ENCODE measurements around the gene TBC1D8.
A peak's percentile ranks its signal among the peaks of the same experiment; 100 is the strongest.

TBC1D8 gene

GRCh38 chr2:101025561-101025960, 125.6 kb downstream of the TBC1D8 start:
- DNase-seq: no peak

- DNase-seq: no peak
Measured at GRCh38 chr2:101023327-101024107, 127.7 kb downstream of the TBC1D8 start.

- no peak for DNase-seq
Measured at GRCh38 chr2:101022221-101022620, 129.0 kb downstream of the TBC1D8 start.

GRCh38 chr2:101018934-101019333, 132.2 kb downstream of the TBC1D8 start:
- peak; percentile 65 for DNase-seq

GRCh38 chr2:101017371-101017770, 133.8 kb downstream of the TBC1D8 start:
- DNase-seq: no peak

GRCh38 chr2:101014264-101014857, 136.8 kb downstream of the TBC1D8 start:
- no peak for DNase-seq

- DNase-seq: peak; percentile 55
Measured at GRCh38 chr2:101012706-101013181, 138.4 kb downstream of the TBC1D8 start.

GRCh38 chr2:101012054-101012705, 139.0 kb downstream of the TBC1D8 start:
- no peak for DNase-seq

- DNase-seq: no peak
Measured at GRCh38 chr2:101011152-101011551, 140.0 kb downstream of the TBC1D8 start.

GRCh38 chr2:101007415-101008345, 143.5 kb downstream of the TBC1D8 start:
- DNase-seq: no peak

- no peak for DNase-seq
Measured at GRCh38 chr2:101006065-101006715, 145.0 kb downstream of the TBC1D8 start.

GRCh38 chr2:101004620-101005325, 146.4 kb downstream of the TBC1D8 start:
- DNase-seq: peak; percentile 8

- DNase-seq: peak; percentile 34
Measured at GRCh38 chr2:101003278-101003775, 147.9 kb downstream of the TBC1D8 start.

- peak; percentile 52 for DNase-seq
Measured at GRCh38 chr2:101002562-101003277, 148.5 kb downstream of the TBC1D8 start.

- peak; percentile 96 for DNase-seq
Measured at GRCh38 chr2:101001691-101002561, 149.3 kb downstream of the TBC1D8 start, which contains the start of gene RPL31. Gene RPL31, plus strand, starts transcription at chr2:101002289. Its CDS starts 413 bp downstream, at chr2:101002702.

- no peak for DNase-seq
Measured at GRCh38 chr2:100999995-101000394, 151.2 kb downstream of the TBC1D8 start.

GRCh38 chr2:100998235-100998573, 153.0 kb downstream of the TBC1D8 start:
- DNase-seq: no peak

- DNase-seq: no peak
Measured at GRCh38 chr2:100997509-100998234, 153.5 kb downstream of the TBC1D8 start.
